Mesodermal cell (in vitro differentiated cells): ENCODE measurements around the gene ARR3.
"Not testable (repeated sequence)": the region's sequence is repeated elsewhere in the genome, so short reads cannot be mapped to it uniquely, and the experiment has no call there.

Experiments
- H3K27ac ChIP-seq: 2 replicates; pipeline ENCODE4 v1.7.0; 2013; ENCODE audit warnings: mild to moderate bottlenecking, low read depth, low read length, moderate library complexity; ENCODE audit not compliant: severe bottlenecking
- H3K36me3 ChIP-seq: 2 replicates; pipeline ENCODE4 v1.7.1; 2013; ENCODE audit warnings: mild to moderate bottlenecking, low read length, moderate library complexity; ENCODE audit not compliant: control insufficient read depth, insufficient read depth
- H3K4me1 ChIP-seq: one replicate; pipeline ENCODE4 v1.7.1; 2013; ENCODE audit warnings: mild to moderate bottlenecking, low read length; ENCODE audit not compliant: insufficient read depth, control insufficient read depth, poor library complexity, severe bottlenecking
- H3K4me3 ChIP-seq: 2 replicates; pipeline ENCODE4 v1.7.0; 2013; ENCODE audit warnings: low read length, control low read depth, mild to moderate bottlenecking; ENCODE audit not compliant: insufficient read depth, poor library complexity, severe bottlenecking; ENCODE audit errors: extremely low read depth
- H3K9me3 ChIP-seq: 2 replicates; pipeline ENCODE4 v1.7.1; 2013; ENCODE audit warnings: mild to moderate bottlenecking, low read length, moderate library complexity; ENCODE audit not compliant: control insufficient read depth
- WGBS, 2 experiments: methylation state at CpG; one replicate each; pipeline ENCODE4 v1.1.5; 2013; ENCODE audit warnings: missing lambda C conversion rate in 2 of 2; ENCODE audit not compliant: insufficient coverage in 2 of 2; 5-methylcytosine and 5-hydroxymethylcytosine counted together

ARR3 gene

GRCh38 chrX:70323628-70324027, 55.5 kb downstream of the ARR3 start:
- H3K9me3 ChIP-seq, H3K4me1 ChIP-seq, H3K27ac ChIP-seq, H3K36me3 ChIP-seq, H3K4me3 ChIP-seq: not testable (repeated sequence)
- no CpG with 5 or more reads among the region's 6 CpGs for WGBS, 2 experiments

- no CpG with 5 or more reads among the region's 2 CpGs for WGBS, 2 experiments
- H3K4me1 ChIP-seq = no peaks in the 10 kb centered on the region
- peaks cover under 1% of the 10 kb centered on the region for H3K36me3 ChIP-seq
- H3K9me3 ChIP-seq = no peaks in the 10 kb centered on the region
- no peak overlapping the region for H3K27ac ChIP-seq
- H3K4me3 ChIP-seq = no peak overlapping the region
Observed at GRCh38 chrX:70324326-70324725, 56.2 kb downstream of the ARR3 start.

- H3K9me3 ChIP-seq = no peaks in the 10 kb centered on the region
- H3K27ac ChIP-seq = no peak overlapping the region
- no peaks in the 10 kb centered on the region for H3K4me1 ChIP-seq
- peaks cover 22% of the 10 kb centered on the region for H3K36me3 ChIP-seq
- H3K4me3 ChIP-seq = no peak overlapping the region
- no CpG with 5 or more reads among the region's 1 CpG for WGBS, 2 experiments
Observed at GRCh38 chrX:70331161-70331560, 63.0 kb downstream of the ARR3 start.
